GM19043 (cell line): ENCODE results near the gene MTSS2.
"Not testable (repeated sequence)": the region's sequence is repeated elsewhere in the genome, so short reads cannot be mapped to it uniquely, and the experiment has no call there.

Experiments used
- ATAC-seq: cut with Tn5 transposase; IDR thresholded peaks from one replicate; pipeline ENCODE4 v1.9.1; 2021; ENCODE audit warnings: low read depth; ENCODE audit not compliant: unreplicated experiment

MTSS2 gene

GRCh38 chr16:70657956-70658355 is 27.9 kb downstream of the MTSS2 start:
- no peak for ATAC-seq

GRCh38 chr16:70656712-70657263 is 29.1 kb downstream of the MTSS2 start:
- ATAC-seq, result no peak

- no peak for ATAC-seq
Observed at GRCh38 chr16:70656065-70656711, 29.7 kb downstream of the MTSS2 start.

GRCh38 chr16:70653809-70654771 is 31.8 kb downstream of the MTSS2 start:
- no peak for ATAC-seq

GRCh38 chr16:70653406-70653805 is 32.4 kb downstream of the MTSS2 start:
- no peak for ATAC-seq

- no peak for ATAC-seq
Observed at GRCh38 chr16:70652322-70652721, 33.5 kb downstream of the MTSS2 start.

GRCh38 chr16:70651524-70651923 is 34.3 kb downstream of the MTSS2 start:
- no peak for ATAC-seq

GRCh38 chr16:70650216-70650615 is 35.6 kb downstream of the MTSS2 start:
- no peak for ATAC-seq

GRCh38 chr16:70649300-70649699 is 36.6 kb downstream of the MTSS2 start:
- ATAC-seq, result no peak

- ATAC-seq, result no peak
Observed at GRCh38 chr16:70648606-70649005, 37.2 kb downstream of the MTSS2 start.

GRCh38 chr16:70647441-70648359 is 38.2 kb downstream of the MTSS2 start:
- ATAC-seq, result no peak

GRCh38 chr16:70646260-70647241 is 39.3 kb downstream of the MTSS2 start, which contains the start of gene IL34:
TSS of gene IL34 (plus strand) at chr16:70646559. CDS start at chr16:70646948, 389 bp downstream.
- no peak for ATAC-seq

GRCh38 chr16:70644763-70645597 is 40.9 kb downstream of the MTSS2 start:
- no peak for ATAC-seq

GRCh38 chr16:70643264-70643663 is 42.6 kb downstream of the MTSS2 start:
- not testable (repeated sequence) for ATAC-seq

- ATAC-seq, result no peak
Observed at GRCh38 chr16:70642633-70643032, 43.2 kb downstream of the MTSS2 start.

GRCh38 chr16:70638814-70639792 is 46.8 kb downstream of the MTSS2 start:
- no peak for ATAC-seq
